GM21737 (cell line): Measurements from ENCODE around the gene SLC7A6OS.

ENCODE experiments used
- ATAC-seq: cut with Tn5 transposase; IDR thresholded peaks from one replicate; pipeline ENCODE4 v1.9.1; 2021; ENCODE audit warnings: mild to moderate bottlenecking, moderate library complexity; ENCODE audit not compliant: unreplicated experiment

Gene SLC7A6OS

GRCh38 chr16:68257906-68258800 lies 52.6 kb downstream of the SLC7A6OS start:
- ATAC-seq = peak; percentile 15

GRCh38 chr16:68257251-68257905 lies 53.4 kb downstream of the SLC7A6OS start:
- ATAC-seq = peak; percentile 55

- ATAC-seq = no peak
Measured at GRCh38 chr16:68255712-68256111, 55.0 kb downstream of the SLC7A6OS start.

GRCh38 chr16:68253721-68254120 lies 57.0 kb downstream of the SLC7A6OS start:
- no peak for ATAC-seq

GRCh38 chr16:68252383-68252782 lies 58.4 kb downstream of the SLC7A6OS start:
- ATAC-seq = no peak

GRCh38 chr16:68251832-68252231 lies 58.9 kb downstream of the SLC7A6OS start:
- no peak for ATAC-seq

- ATAC-seq = no peak
Measured at GRCh38 chr16:68250951-68251350, 59.8 kb downstream of the SLC7A6OS start.

- no peak for ATAC-seq
Measured at GRCh38 chr16:68249371-68249770, 61.4 kb downstream of the SLC7A6OS start.
